ENCODE data around the gene LAMA2.

Gene LAMA2

GRCh38 chr6:129287231-129288177, 404.6 kb downstream of the LAMA2 start:
- no peak for TF ChIP-seq CTCF (IDR thresholded peaks at IDR 0.05; ENCODE audit: low read depth, low read length)

DNA sequence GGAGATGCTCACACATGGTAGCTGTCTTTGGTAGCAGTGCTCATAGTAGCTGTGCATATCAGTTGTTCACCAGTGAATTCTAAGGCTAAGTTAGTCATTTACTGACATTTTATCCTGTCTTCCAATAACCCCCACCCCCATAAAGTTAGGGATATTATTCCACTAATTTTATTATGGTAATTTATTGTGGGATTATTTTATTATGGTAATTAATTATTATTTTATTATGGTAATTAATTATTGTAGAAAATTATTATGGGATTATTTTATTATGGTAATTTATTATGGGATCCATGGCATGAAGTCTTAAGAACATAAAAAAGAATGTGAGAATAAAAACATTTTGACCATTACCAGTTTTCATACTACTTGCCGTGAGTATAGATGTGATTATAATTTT, 406.5 kb downstream of the LAMA2 start:
- TF ChIP-seq CTCF (IDR thresholded peaks at IDR 0.05; ENCODE audit: low read depth, low read length) = no peak

More at GRCh38 chr6:129287231-129288177, 404.6 kb downstream of the LAMA2 start:
- H3K4me3 ChIP-seq (ENCODE audit: low read depth, low read length) = no peak overlapping the region

DNA sequence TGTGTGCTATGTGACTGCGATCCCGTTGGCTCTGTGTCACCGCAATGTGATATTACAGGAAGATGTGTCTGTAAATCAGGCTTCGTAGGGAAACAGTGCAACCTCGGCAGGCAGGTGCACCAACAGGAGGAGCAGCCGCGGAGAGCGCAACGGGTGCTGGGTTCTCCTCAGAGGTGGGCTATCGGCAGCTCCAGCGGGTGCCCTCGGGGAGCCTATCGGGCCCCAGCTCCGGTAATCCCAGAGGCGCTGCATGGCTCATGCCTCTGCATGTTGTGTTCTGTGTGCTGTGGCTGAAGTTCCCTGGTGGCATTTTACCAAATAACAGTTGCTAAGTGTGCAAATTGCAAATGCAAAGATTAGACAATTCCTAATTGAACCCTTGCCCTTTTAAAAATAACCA, 409.9 kb downstream of the LAMA2 start:
- no peak for TF ChIP-seq CTCF (IDR thresholded peaks at IDR 0.05; ENCODE audit: low read depth, low read length)
- H3K4me3 ChIP-seq (ENCODE audit: low read depth, low read length) = no peak overlapping the region

More for the DNA sequence above, 406.5 kb downstream of the LAMA2 start:
- H3K4me3 ChIP-seq (ENCODE audit: low read depth, low read length) = no peak overlapping the region

DNA sequence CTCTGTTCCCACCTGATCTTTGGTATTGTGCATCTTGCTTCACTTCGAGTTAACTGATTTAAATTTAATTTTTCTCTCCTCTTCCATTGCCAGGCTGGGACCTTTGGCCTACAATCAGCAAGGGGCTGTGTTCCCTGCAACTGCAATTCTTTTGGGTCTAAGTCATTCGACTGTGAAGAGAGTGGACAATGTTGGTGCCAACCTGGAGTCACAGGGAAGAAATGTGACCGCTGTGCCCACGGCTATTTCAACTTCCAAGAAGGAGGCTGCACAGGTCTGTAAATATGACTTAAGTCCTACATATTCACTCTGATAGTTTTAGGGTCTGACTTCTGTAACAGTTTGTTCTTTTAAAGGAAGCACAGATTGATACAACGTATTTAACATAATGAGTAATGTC, 414.7 kb downstream of the LAMA2 start:
- no peak overlapping the region for H3K4me3 ChIP-seq (ENCODE audit: low read depth, low read length)
- no peak for TF ChIP-seq CTCF (IDR thresholded peaks at IDR 0.05; ENCODE audit: low read depth, low read length)

DNA sequence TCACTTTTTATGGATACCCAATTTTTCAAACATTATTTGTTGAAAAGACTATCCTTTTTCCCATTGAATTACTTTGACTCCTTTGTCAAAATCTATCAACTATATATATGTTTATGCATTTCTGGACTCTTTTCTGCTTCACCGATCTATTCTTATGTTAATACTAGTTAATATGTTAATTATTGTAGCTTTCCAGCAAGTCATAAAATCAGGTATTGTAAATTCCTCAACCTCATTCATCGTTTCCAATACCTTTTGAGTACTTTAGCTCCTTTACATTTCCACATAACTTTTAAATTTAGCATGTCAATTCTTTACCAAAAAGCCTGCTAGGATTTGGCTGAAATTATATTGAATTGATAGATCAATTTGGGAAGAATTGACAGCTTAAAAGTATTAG, 419.7 kb downstream of the LAMA2 start:
- no peak overlapping the region for H3K4me3 ChIP-seq (ENCODE audit: low read depth, low read length)
- TF ChIP-seq CTCF (IDR thresholded peaks at IDR 0.05; ENCODE audit: low read depth, low read length) = no peak

DNA sequence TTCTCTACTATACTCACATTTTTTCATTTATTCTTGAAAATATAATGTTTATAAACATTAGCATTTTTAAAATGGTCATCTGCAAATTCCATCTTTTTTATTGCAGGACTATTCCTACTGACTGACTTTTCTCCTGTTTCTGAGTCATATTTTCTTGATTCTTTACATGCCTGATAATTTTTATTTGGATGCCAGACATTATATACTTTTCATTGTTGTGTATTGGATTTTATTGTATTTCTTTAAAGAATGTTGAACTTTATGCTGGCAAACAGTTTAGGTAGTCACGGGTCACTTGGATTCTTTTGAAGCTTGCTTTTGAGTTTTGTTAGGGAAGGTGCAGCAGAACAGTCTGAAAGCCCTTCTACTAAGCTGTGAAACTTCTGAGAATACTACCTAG, 423.9 kb downstream of the LAMA2 start:
- no peak overlapping the region for H3K4me3 ChIP-seq (ENCODE audit: low read depth, low read length)
- TF ChIP-seq CTCF (IDR thresholded peaks at IDR 0.05; ENCODE audit: low read depth, low read length) = no peak

- TF ChIP-seq CTCF (IDR thresholded peaks at IDR 0.05; ENCODE audit: low read depth, low read length) = no peak
- no peak overlapping the region for H3K4me3 ChIP-seq (ENCODE audit: low read depth, low read length)
Observed at GRCh38 chr6:129307845-129308244, 424.9 kb downstream of the LAMA2 start.
